Measurements from ENCODE around the gene H2BK1.
A peak's percentile ranks its signal among the peaks of the same experiment; 100 is the strongest.

H2BK1 gene

GRCh38 chr7:151215396-151215795 lies 5.1 kb upstream of the H2BK1 start:
- H3K4me3 ChIP-seq (ENCODE audit: insufficient read depth, low read depth, low read length, poor library complexity, severe bottlenecking): no peak overlapping the region
- no peaks in the 10 kb centered on the region for H3K27me3 ChIP-seq (replicated peaks; ENCODE audit: control insufficient read depth, insufficient read depth, low read length, poor library complexity, severe bottlenecking)
- peaks cover 76% of the 10 kb centered on the region for H3K36me3 ChIP-seq (ENCODE audit: control insufficient read depth, insufficient read depth, low read length)
- no peaks in the 10 kb centered on the region for H3K9me3 ChIP-seq (ENCODE audit: control insufficient read depth, low read length)
- no peak overlapping the region for H3K27ac ChIP-seq (ENCODE audit: insufficient read depth, low read length, poor library complexity, severe bottlenecking)
- no peak for DNase-seq
- H3K4me1 ChIP-seq (ENCODE audit: control insufficient read depth, insufficient read depth, low read length, poor library complexity, severe bottlenecking): no peaks in the 10 kb centered on the region

- Histone ChIP-seq H3K36me3 (ENCODE audit: control insufficient read depth, insufficient read depth, low read length) (peaks cover 62% of the 10 kb centered on the region), H3K27ac (ENCODE audit: insufficient read depth, low read length, poor library complexity, severe bottlenecking) (no peak overlapping the region), H3K4me1 (ENCODE audit: control insufficient read depth, insufficient read depth, low read length, poor library complexity, severe bottlenecking) (no peaks in the 10 kb centered on the region), H3K9me3 (ENCODE audit: control insufficient read depth, low read length) (no peaks in the 10 kb centered on the region), H3K4me3 (ENCODE audit: insufficient read depth, low read depth, low read length, poor library complexity, severe bottlenecking) (no peak overlapping the region), H3K27me3 (replicated peaks; ENCODE audit: control insufficient read depth, insufficient read depth, low read length, poor library complexity, severe bottlenecking) (no peaks in the 10 kb centered on the region)
- no peak for DNase-seq
These were observed 3.5 kb upstream of the H2BK1 start for GRCh38 chr7:151213826-151214225.

- Histone ChIP-seq H3K9me3 (ENCODE audit: control insufficient read depth, low read length) (no peaks in the 10 kb centered on the region), H3K4me3 (ENCODE audit: insufficient read depth, low read depth, low read length, poor library complexity, severe bottlenecking) (no peak overlapping the region), H3K27me3 (replicated peaks; ENCODE audit: control insufficient read depth, insufficient read depth, low read length, poor library complexity, severe bottlenecking) (no peaks in the 10 kb centered on the region), H3K4me1 (ENCODE audit: control insufficient read depth, insufficient read depth, low read length, poor library complexity, severe bottlenecking) (peaks cover 5% of the 10 kb centered on the region), H3K36me3 (ENCODE audit: control insufficient read depth, insufficient read depth, low read length) (peaks cover 50% of the 10 kb centered on the region), H3K27ac (ENCODE audit: insufficient read depth, low read length, poor library complexity, severe bottlenecking) (no peak overlapping the region)
- no peak for DNase-seq
These were observed 2.3 kb upstream of the H2BK1 start for GRCh38 chr7:151212626-151213025.

GRCh38 chr7:151211155-151211772 lies 976 bp upstream of the H2BK1 start:
- DNase-seq: no peak
- no peak overlapping the region for H3K4me3 ChIP-seq (ENCODE audit: insufficient read depth, low read depth, low read length, poor library complexity, severe bottlenecking)
- H3K27me3 ChIP-seq (replicated peaks; ENCODE audit: control insufficient read depth, insufficient read depth, low read length, poor library complexity, severe bottlenecking): no peaks in the 10 kb centered on the region
- peaks cover 37% of the 10 kb centered on the region for H3K36me3 ChIP-seq (ENCODE audit: control insufficient read depth, insufficient read depth, low read length)
- H3K9me3 ChIP-seq (ENCODE audit: control insufficient read depth, low read length): no peaks in the 10 kb centered on the region
- peaks cover 16% of the 10 kb centered on the region for H3K4me1 ChIP-seq (ENCODE audit: control insufficient read depth, insufficient read depth, low read length, poor library complexity, severe bottlenecking)
- H3K27ac ChIP-seq (ENCODE audit: insufficient read depth, low read length, poor library complexity, severe bottlenecking): no peak overlapping the region

- no peak overlapping the region for H3K27ac ChIP-seq (ENCODE audit: insufficient read depth, low read length, poor library complexity, severe bottlenecking)
- no peak overlapping the region for H3K4me3 ChIP-seq (ENCODE audit: insufficient read depth, low read depth, low read length, poor library complexity, severe bottlenecking)
- DNase-seq: no peak
- H3K27me3 ChIP-seq (replicated peaks; ENCODE audit: control insufficient read depth, insufficient read depth, low read length, poor library complexity, severe bottlenecking): no peaks in the 10 kb centered on the region
- no peaks in the 10 kb centered on the region for H3K9me3 ChIP-seq (ENCODE audit: control insufficient read depth, low read length)
- H3K4me1 ChIP-seq (ENCODE audit: control insufficient read depth, insufficient read depth, low read length, poor library complexity, severe bottlenecking): peaks cover 23% of the 10 kb centered on the region
- peaks cover 20% of the 10 kb centered on the region for H3K36me3 ChIP-seq (ENCODE audit: control insufficient read depth, insufficient read depth, low read length)
These were observed 700 bp downstream of the H2BK1 start for GRCh38 chr7:151209588-151209987.

GRCh38 chr7:151208253-151208862 lies 1.9 kb downstream of the H2BK1 start:
- H3K27ac ChIP-seq (ENCODE audit: insufficient read depth, low read length, poor library complexity, severe bottlenecking): peak overlapping the region; percentile 55

GRCh38 chr7:151207804-151208203 lies 2.5 kb downstream of the H2BK1 start:
- peak overlapping the region; percentile 55 for H3K27ac ChIP-seq (ENCODE audit: insufficient read depth, low read length, poor library complexity, severe bottlenecking)
- H3K4me3 ChIP-seq (ENCODE audit: insufficient read depth, low read depth, low read length, poor library complexity, severe bottlenecking): no peak overlapping the region
- no peak for DNase-seq
- H3K27me3 ChIP-seq (replicated peaks; ENCODE audit: control insufficient read depth, insufficient read depth, low read length, poor library complexity, severe bottlenecking): no peaks in the 10 kb centered on the region
- H3K9me3 ChIP-seq (ENCODE audit: control insufficient read depth, low read length): no peaks in the 10 kb centered on the region
- peaks cover 4% of the 10 kb centered on the region for H3K36me3 ChIP-seq (ENCODE audit: control insufficient read depth, insufficient read depth, low read length)
- peaks cover 26% of the 10 kb centered on the region for H3K4me1 ChIP-seq (ENCODE audit: control insufficient read depth, insufficient read depth, low read length, poor library complexity, severe bottlenecking)

More at GRCh38 chr7:151208253-151208862, 1.9 kb downstream of the H2BK1 start:
- no peak for DNase-seq
- peaks cover 26% of the 10 kb centered on the region for H3K4me1 ChIP-seq (ENCODE audit: control insufficient read depth, insufficient read depth, low read length, poor library complexity, severe bottlenecking)
- no peak overlapping the region for H3K4me3 ChIP-seq (ENCODE audit: insufficient read depth, low read depth, low read length, poor library complexity, severe bottlenecking)
- H3K36me3 ChIP-seq (ENCODE audit: control insufficient read depth, insufficient read depth, low read length): peaks cover 10% of the 10 kb centered on the region
- H3K9me3 ChIP-seq (ENCODE audit: control insufficient read depth, low read length): no peaks in the 10 kb centered on the region
- H3K27me3 ChIP-seq (replicated peaks; ENCODE audit: control insufficient read depth, insufficient read depth, low read length, poor library complexity, severe bottlenecking): no peaks in the 10 kb centered on the region

GRCh38 chr7:151207315-151207714 lies 3.0 kb downstream of the H2BK1 start:
- no peaks in the 10 kb centered on the region for H3K9me3 ChIP-seq (ENCODE audit: control insufficient read depth, low read length)
- no peak for DNase-seq
- H3K4me1 ChIP-seq (ENCODE audit: control insufficient read depth, insufficient read depth, low read length, poor library complexity, severe bottlenecking): peaks cover 26% of the 10 kb centered on the region
- H3K27ac ChIP-seq (ENCODE audit: insufficient read depth, low read length, poor library complexity, severe bottlenecking): peak overlapping the region; percentile 55
- H3K27me3 ChIP-seq (replicated peaks; ENCODE audit: control insufficient read depth, insufficient read depth, low read length, poor library complexity, severe bottlenecking): no peaks in the 10 kb centered on the region
- H3K36me3 ChIP-seq (ENCODE audit: control insufficient read depth, insufficient read depth, low read length): peaks cover 4% of the 10 kb centered on the region
- peak overlapping the region; percentile 1 for H3K4me3 ChIP-seq (ENCODE audit: insufficient read depth, low read depth, low read length, poor library complexity, severe bottlenecking)

GRCh38 chr7:151206914-151207313 lies 3.4 kb downstream of the H2BK1 start:
- Histone ChIP-seq H3K36me3 (ENCODE audit: control insufficient read depth, insufficient read depth, low read length) (peaks cover under 1% of the 10 kb centered on the region), H3K4me1 (ENCODE audit: control insufficient read depth, insufficient read depth, low read length, poor library complexity, severe bottlenecking) (peaks cover 26% of the 10 kb centered on the region), H3K27ac (ENCODE audit: insufficient read depth, low read length, poor library complexity, severe bottlenecking) (peak overlapping the region; percentile 55), H3K9me3 (ENCODE audit: control insufficient read depth, low read length) (no peaks in the 10 kb centered on the region), H3K4me3 (ENCODE audit: insufficient read depth, low read depth, low read length, poor library complexity, severe bottlenecking) (peak overlapping the region; percentile 1), H3K27me3 (replicated peaks; ENCODE audit: control insufficient read depth, insufficient read depth, low read length, poor library complexity, severe bottlenecking) (no peaks in the 10 kb centered on the region)
- DNase-seq: peak; percentile 34 to 42 (median 38)

- DNase-seq: no peak
- Histone ChIP-seq H3K9me3 (ENCODE audit: control insufficient read depth, low read length) (no peaks in the 10 kb centered on the region), H3K27ac (ENCODE audit: insufficient read depth, low read length, poor library complexity, severe bottlenecking) (peak overlapping the region; percentile 37), H3K36me3 (ENCODE audit: control insufficient read depth, insufficient read depth, low read length) (no peaks in the 10 kb centered on the region), H3K27me3 (replicated peaks; ENCODE audit: control insufficient read depth, insufficient read depth, low read length, poor library complexity, severe bottlenecking) (no peaks in the 10 kb centered on the region), H3K4me1 (ENCODE audit: control insufficient read depth, insufficient read depth, low read length, poor library complexity, severe bottlenecking) (peaks cover 26% of the 10 kb centered on the region), H3K4me3 (ENCODE audit: insufficient read depth, low read depth, low read length, poor library complexity, severe bottlenecking) (no peak overlapping the region)
These were observed 4.6 kb downstream of the H2BK1 start for GRCh38 chr7:151205730-151206129.
